ENCODE measurements around the gene PWWP2B.

DNA sequence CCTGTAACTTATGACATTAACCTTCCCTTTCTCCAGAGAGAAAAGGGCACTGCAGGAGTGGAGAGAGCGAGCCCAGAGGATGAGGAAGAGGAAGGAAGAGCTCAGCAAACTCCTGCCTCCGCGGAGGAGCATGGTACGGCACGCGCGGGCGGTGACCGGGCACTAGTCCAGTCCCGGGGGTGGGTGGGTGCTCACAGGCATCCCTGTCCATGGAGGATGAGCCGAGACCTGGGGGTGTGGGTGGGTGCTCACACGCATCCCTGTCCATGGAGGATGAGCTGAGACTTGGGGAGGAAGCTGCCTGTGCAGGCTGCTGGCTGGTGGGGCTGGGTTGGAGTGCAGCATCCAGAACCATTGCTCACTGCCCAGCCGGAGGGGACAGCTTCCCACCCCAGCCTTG, 41.2 kb upstream of the PWWP2B start:
- TF ChIP-seq, protein P1, sequence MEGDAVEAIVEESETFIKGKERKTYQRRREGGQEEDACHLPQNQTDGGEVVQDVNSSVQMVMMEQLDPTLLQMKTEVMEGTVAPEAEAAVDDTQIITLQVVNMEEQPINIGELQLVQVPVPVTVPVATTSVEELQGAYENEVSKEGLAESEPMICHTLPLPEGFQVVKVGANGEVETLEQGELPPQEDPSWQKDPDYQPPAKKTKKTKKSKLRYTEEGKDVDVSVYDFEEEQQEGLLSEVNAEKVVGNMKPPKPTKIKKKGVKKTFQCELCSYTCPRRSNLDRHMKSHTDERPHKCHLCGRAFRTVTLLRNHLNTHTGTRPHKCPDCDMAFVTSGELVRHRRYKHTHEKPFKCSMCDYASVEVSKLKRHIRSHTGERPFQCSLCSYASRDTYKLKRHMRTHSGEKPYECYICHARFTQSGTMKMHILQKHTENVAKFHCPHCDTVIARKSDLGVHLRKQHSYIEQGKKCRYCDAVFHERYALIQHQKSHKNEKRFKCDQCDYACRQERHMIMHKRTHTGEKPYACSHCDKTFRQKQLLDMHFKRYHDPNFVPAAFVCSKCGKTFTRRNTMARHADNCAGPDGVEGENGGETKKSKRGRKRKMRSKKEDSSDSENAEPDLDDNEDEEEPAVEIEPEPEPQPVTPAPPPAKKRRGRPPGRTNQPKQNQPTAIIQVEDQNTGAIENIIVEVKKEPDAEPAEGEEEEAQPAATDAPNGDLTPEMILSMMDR (IDR thresholded peaks at IDR 0.05 in 2 of 3, conservative IDR thresholded peaks at IDR 0.05 in 1 of 3; ENCODE audit: control insufficient read depth in 2 of 3, extremely low read depth in 1 of 3, insufficient read depth in 1 of 3, low read depth in 3 of 3, low read length in 3 of 3) = no peak
- TF ChIP-seq TARDBP (IDR thresholded peaks at IDR 0.05; ENCODE audit: borderline replicate concordance) (no peak), HCFC1 (IDR thresholded peaks at IDR 0.05; ENCODE audit: low read length) (no peak), NRF1 (conservative IDR thresholded peaks at IDR 0.05; ENCODE audit: low read depth, low read length) (no peak), TAF1 (IDR thresholded peaks at IDR 0.05; ENCODE audit: borderline replicate concordance, low read depth, low read length) (no peak), TCF12 (IDR thresholded peaks at IDR 0.05; ENCODE audit: low read depth, low read length) (no peak), EZH2 (IDR thresholded peaks at IDR 0.05; ENCODE audit: borderline replicate concordance, control insufficient read depth, low read depth, low read length) (no peak)
